Measurements from ENCODE around the gene TMTC2.

DNA sequence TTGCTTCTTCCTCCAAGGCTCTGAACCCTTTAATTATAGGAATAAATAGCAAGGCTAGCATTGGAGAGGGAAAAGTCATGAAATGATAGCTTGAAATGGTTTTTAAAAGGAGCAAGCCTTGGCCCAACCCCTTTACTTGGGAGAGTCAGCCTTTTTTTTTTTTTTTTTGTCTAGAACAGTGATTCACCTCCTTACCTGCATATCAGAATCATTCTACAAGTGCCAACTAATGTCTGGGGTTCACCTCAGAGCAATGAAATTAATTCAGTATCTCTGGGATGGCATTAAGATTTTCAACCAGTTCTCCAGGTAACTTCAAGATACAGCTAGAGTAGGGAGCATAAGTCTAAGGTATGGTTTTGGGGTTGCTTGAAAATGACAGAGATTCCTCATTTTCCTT is 41.3 kb upstream of the TMTC2 start:
- TF ChIP-seq, protein P1, sequence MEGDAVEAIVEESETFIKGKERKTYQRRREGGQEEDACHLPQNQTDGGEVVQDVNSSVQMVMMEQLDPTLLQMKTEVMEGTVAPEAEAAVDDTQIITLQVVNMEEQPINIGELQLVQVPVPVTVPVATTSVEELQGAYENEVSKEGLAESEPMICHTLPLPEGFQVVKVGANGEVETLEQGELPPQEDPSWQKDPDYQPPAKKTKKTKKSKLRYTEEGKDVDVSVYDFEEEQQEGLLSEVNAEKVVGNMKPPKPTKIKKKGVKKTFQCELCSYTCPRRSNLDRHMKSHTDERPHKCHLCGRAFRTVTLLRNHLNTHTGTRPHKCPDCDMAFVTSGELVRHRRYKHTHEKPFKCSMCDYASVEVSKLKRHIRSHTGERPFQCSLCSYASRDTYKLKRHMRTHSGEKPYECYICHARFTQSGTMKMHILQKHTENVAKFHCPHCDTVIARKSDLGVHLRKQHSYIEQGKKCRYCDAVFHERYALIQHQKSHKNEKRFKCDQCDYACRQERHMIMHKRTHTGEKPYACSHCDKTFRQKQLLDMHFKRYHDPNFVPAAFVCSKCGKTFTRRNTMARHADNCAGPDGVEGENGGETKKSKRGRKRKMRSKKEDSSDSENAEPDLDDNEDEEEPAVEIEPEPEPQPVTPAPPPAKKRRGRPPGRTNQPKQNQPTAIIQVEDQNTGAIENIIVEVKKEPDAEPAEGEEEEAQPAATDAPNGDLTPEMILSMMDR (IDR thresholded peaks at IDR 0.05), result no peak
- no peak for TF ChIP-seq POLR2A (IDR thresholded peaks at IDR 0.05)

All from adrenal gland (tissue), 5 donors.